GM12891 (cell line): ENCODE data around the gene C1GALT1C1L.

Source experiments
- PAX5 ChIP-seq: IDR thresholded peaks from 2 replicates; pipeline ENCODE4 v1.6.1; 2011; ENCODE audit warnings: low read length, moderate library complexity, mild to moderate bottlenecking; ENCODE audit not compliant: insufficient read depth, severe bottlenecking
- POLR2A ChIP-seq: IDR thresholded peaks from 2 replicates; pipeline ENCODE4 v1.6.1; 2011; ENCODE audit warnings: low read depth, low read length, control low read depth
- POLR2AphosphoS5 ChIP-seq: IDR thresholded peaks from 2 replicates; pipeline ENCODE4 v1.6.1; 2011; ENCODE audit warnings: low read depth, low read length, control low read depth
- POU2F2 ChIP-seq: IDR thresholded peaks from 2 replicates; pipeline ENCODE4 v1.6.1; 2011; ENCODE audit warnings: low read depth, mild to moderate bottlenecking, control low read depth, low read length, moderate library complexity
- SPI1 ChIP-seq: IDR thresholded peaks from 2 replicates; pipeline ENCODE4 v1.6.1; 2011; ENCODE audit warnings: low read depth, low read length, control low read depth
- TAF1 ChIP-seq: IDR thresholded peaks from 2 replicates; pipeline ENCODE4 v1.6.1; 2011; ENCODE audit warnings: low read depth, low read length, control low read depth

DNA sequence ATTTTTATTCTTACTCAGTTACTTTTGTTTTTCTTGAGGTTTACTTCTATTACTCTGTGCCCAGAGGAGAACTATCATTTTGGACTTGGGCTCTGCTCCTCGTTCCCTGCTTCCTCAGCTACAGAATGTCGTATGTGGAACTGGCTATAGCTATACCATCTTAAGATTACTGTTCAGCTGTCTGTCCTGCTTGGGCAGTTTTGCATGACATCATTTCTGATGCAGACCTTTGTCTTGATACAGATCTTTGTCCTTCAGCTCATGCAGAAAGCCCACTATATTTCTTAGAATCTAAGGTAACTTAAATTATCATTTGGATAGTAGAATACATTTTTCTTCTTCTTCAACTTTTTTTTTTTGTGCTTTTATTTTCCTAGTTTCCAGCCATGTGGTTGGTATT lies 13.8 kb upstream of the C1GALT1C1L start:
- TF ChIP-seq POLR2AphosphoS5 (no peak), POLR2A (no peak), TAF1 (no peak), SPI1 (no peak), POU2F2 (no peak), PAX5 (no peak)
